Mammary epithelial cell (primary cell): ENCODE results near the gene NTNG1.

ENCODE experiments used
- EZH2 ChIP-seq: IDR thresholded peaks from 2 replicates; pipeline ENCODE4 v1.6.1; 2012; ENCODE audit warnings: low read length, inconsistent platforms, borderline replicate concordance
- TF ChIP-seq, protein P1 (sequence below), 2 donors: IDR thresholded peaks in 1 of 2; conservative IDR thresholded peaks in 1 of 2; 2 replicates each; pipeline ENCODE4 v1.5.1; 2011 to 2012; ENCODE audit warnings: inconsistent platforms in 2 of 2, low read length in 2 of 2, mild to moderate bottlenecking in 2 of 2, control low read depth in 1 of 2, low read depth in 1 of 2; ENCODE audit not compliant: insufficient read depth in 1 of 2; ENCODE audit errors: extremely low read depth in 1 of 2

DNA sequence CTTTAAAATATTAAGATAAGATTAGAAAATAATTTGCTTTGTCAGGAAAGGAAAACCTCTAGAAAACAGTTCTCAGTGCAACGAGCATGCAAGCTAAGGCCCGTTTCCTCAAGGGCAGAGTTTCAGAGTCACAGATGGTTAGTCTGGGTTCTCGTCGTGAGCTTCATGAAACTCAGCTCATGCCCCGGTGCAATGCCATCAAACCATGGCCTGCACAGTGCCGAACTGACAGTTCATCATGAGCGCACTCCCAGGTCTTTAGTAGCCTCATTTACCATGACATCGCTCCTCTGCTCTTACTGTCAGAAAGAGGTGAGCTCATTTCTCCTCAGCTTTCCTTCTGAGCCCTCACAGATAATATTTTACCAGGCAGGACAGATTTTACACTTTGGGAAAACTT is 319.2 kb downstream of the NTNG1 start:
- TF ChIP-seq, protein P1, sequence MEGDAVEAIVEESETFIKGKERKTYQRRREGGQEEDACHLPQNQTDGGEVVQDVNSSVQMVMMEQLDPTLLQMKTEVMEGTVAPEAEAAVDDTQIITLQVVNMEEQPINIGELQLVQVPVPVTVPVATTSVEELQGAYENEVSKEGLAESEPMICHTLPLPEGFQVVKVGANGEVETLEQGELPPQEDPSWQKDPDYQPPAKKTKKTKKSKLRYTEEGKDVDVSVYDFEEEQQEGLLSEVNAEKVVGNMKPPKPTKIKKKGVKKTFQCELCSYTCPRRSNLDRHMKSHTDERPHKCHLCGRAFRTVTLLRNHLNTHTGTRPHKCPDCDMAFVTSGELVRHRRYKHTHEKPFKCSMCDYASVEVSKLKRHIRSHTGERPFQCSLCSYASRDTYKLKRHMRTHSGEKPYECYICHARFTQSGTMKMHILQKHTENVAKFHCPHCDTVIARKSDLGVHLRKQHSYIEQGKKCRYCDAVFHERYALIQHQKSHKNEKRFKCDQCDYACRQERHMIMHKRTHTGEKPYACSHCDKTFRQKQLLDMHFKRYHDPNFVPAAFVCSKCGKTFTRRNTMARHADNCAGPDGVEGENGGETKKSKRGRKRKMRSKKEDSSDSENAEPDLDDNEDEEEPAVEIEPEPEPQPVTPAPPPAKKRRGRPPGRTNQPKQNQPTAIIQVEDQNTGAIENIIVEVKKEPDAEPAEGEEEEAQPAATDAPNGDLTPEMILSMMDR (conservative IDR thresholded peaks at IDR 0.05 in 1 of 2, IDR thresholded peaks at IDR 0.05 in 1 of 2; ENCODE audit: extremely low read depth in 1 of 2, insufficient read depth in 1 of 2, low read depth in 1 of 2, low read length in 2 of 2), result no peak
- no peak for TF ChIP-seq EZH2
